Lower leg skin (tissue), 4 donors: Measurements from ENCODE around the gene SPATA32. TPM values are rescaled to one million over a fixed set of nuclear protein-coding genes. Genes with fewer than 3 reads are reported as not detected.

ENCODE experiments used
- DNase-seq, 2 donors: peaks; one replicate each; pipeline ENCODE4 v3.0.0-alpha.2; 2019; ENCODE audit warnings: low spot score in 2 of 2
- H3K4me3 ChIP-seq: fragments of 200-600 bp; sonication (generic); 2 replicates; pipeline ENCODE4 v1.5.1; 2017; ENCODE audit warnings: mild to moderate bottlenecking, low read depth; ENCODE audit not compliant: poor library complexity, severe bottlenecking
- CTCF ChIP-seq, 3 donors: fragments of 450-650 bp; IDR thresholded peaks; one replicate each; pipeline ENCODE4 v1.5.1; 2016; ENCODE audit warnings: antibody characterized with exemption in 3 of 3, mild to moderate bottlenecking in 3 of 3, moderate library complexity in 2 of 3
- POLR2A ChIP-seq, 2 donors: fragments of 450-650 bp; IDR thresholded peaks; one replicate each; pipeline ENCODE4 v1.6.1; 2016 to 2017; ENCODE audit warnings: antibody characterized with exemption in 2 of 2, mild to moderate bottlenecking in 1 of 2, moderate library complexity in 1 of 2
- WGBS, 2 donors: methylation state at CpG; one replicate each; pipeline ENCODE4 v1.1.5; 2018; 5-methylcytosine and 5-hydroxymethylcytosine counted together
- intact Hi-C: fragments of 100-400 bp; cut with DNase I; formaldehyde crosslinking; loops from one replicate; pipeline ENCODE4 v1.15.0; 2023; ENCODE audit warnings: low total_unique reads
- total RNA-seq, 4 donors: library from RNA; depleted of rRNA; stranded (reverse); fragments of >200 nt; gene quantifications; one replicate each; pipeline ENCODE4 v1.1.0, GENCODE V29; 2016

Gene SPATA32
- total RNA-seq, 4 donors from 2014 or later = not detected

- intact Hi-C loops = no loop called here
- H3K4me3 ChIP-seq = no peak overlapping the region
- DNase-seq = no peak
- 76% methylated on average over 3 of the region's 3 CpGs for WGBS, 2 donors
- TF ChIP-seq CTCF (IDR thresholded peaks at IDR 0.05) = no peak
- TF ChIP-seq POLR2A (IDR thresholded peaks at IDR 0.05) = no peak
Measured at GRCh38 chr17:45226576-45226975, 35.3 kb downstream of the SPATA32 start.

GRCh38 chr17:45225964-45226530 is 35.8 kb downstream of the SPATA32 start:
- peak; percentile 77 to 95 for DNase-seq
- no peak overlapping the region for H3K4me3 ChIP-seq
- WGBS, 2 donors = 73 to 80% methylated on average over 11 of the region's 11 CpGs
- intact Hi-C loops = no loop called here
- TF ChIP-seq CTCF (IDR thresholded peaks at IDR 0.05) = no peak
- TF ChIP-seq POLR2A (IDR thresholded peaks at IDR 0.05) = no peak

GRCh38 chr17:45225051-45225700 is 36.7 kb downstream of the SPATA32 start:
- TF ChIP-seq POLR2A (IDR thresholded peaks at IDR 0.05) (no peak), CTCF (IDR thresholded peaks at IDR 0.05) (no peak)
- H3K4me3 ChIP-seq = no peak overlapping the region
- WGBS, 2 donors = 64 to 83% methylated on average over 7 of the region's 7 CpGs
- DNase-seq = peak in 1 of 2 donors; percentile 85
- intact Hi-C loops = no loop called here

GRCh38 chr17:45224671-45225050 is 37.2 kb downstream of the SPATA32 start:
- no peak for TF ChIP-seq POLR2A (IDR thresholded peaks at IDR 0.05)
- no peak for TF ChIP-seq CTCF (IDR thresholded peaks at IDR 0.05)
- intact Hi-C loops = no loop called here
- no peak for DNase-seq
- 65 to 66% methylated on average over 8 to 9 of the region's 9 CpGs for WGBS, 2 donors
- no peak overlapping the region for H3K4me3 ChIP-seq

GRCh38 chr17:45223539-45224528 is 38.1 kb downstream of the SPATA32 start:
- DNase-seq = peak in 1 of 2 donors; percentile 88
- TF ChIP-seq POLR2A (IDR thresholded peaks at IDR 0.05) (no peak), CTCF (IDR thresholded peaks at IDR 0.05) (no peak)
- no peak overlapping the region for H3K4me3 ChIP-seq
- intact Hi-C loops = no loop called here
- 81 to 85% methylated on average over 12 of the region's 12 CpGs for WGBS, 2 donors
